Thyroid gland (tissue), 4 donors: ENCODE results near the gene LRRC37A2.
"Not testable (repeated sequence)": the region's sequence is repeated elsewhere in the genome, so short reads cannot be mapped to it uniquely, and the experiment has no call there.

ENCODE experiments used
- POLR2A ChIP-seq, 2 donors: fragments of 450-650 bp; IDR thresholded peaks; one replicate each; pipeline ENCODE4 v1.6.1; 2017; ENCODE audit warnings: antibody characterized with exemption in 2 of 2, mild to moderate bottlenecking in 2 of 2, moderate library complexity in 1 of 2
- TF ChIP-seq, protein P1 (sequence below), 6 experiments: fragments of 200-600 bp in 3 of 6; fragments of 450-650 bp in 3 of 6; sonication (generic) in 3 of 6; IDR thresholded peaks; one replicate each; pipeline ENCODE4 v1.5.1; 2016 to 2019; ENCODE audit warnings: antibody characterized with exemption in 6 of 6, mild to moderate bottlenecking in 2 of 6, inconsistent platforms in 1 of 6, moderate library complexity in 1 of 6

DNA sequence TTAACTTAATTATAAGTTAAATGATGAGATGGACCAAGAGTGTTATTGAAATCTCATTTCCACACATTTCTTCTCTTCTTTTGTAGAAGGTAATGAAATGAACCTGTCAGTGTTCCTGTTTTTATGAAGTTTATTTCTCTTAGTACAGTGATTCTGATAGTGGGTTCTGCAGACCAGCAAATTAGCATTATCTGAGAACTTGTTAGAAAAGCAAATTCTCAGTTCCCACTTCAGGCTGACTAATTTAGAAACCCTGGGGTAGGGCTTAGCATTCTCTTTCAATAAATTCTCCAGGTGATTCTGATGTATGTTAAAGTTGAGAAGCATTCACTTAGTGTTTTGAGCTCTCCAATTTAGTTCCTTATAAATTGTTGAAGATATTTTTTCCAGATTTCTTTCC is 90.9 kb downstream of the LRRC37A2 start:
- TF ChIP-seq, protein P1, sequence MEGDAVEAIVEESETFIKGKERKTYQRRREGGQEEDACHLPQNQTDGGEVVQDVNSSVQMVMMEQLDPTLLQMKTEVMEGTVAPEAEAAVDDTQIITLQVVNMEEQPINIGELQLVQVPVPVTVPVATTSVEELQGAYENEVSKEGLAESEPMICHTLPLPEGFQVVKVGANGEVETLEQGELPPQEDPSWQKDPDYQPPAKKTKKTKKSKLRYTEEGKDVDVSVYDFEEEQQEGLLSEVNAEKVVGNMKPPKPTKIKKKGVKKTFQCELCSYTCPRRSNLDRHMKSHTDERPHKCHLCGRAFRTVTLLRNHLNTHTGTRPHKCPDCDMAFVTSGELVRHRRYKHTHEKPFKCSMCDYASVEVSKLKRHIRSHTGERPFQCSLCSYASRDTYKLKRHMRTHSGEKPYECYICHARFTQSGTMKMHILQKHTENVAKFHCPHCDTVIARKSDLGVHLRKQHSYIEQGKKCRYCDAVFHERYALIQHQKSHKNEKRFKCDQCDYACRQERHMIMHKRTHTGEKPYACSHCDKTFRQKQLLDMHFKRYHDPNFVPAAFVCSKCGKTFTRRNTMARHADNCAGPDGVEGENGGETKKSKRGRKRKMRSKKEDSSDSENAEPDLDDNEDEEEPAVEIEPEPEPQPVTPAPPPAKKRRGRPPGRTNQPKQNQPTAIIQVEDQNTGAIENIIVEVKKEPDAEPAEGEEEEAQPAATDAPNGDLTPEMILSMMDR (IDR thresholded peaks at IDR 0.05), result not testable (repeated sequence)
- not testable (repeated sequence) for TF ChIP-seq POLR2A (IDR thresholded peaks at IDR 0.05)
